Measurements from ENCODE around the gene FNDC3B.

DNA sequence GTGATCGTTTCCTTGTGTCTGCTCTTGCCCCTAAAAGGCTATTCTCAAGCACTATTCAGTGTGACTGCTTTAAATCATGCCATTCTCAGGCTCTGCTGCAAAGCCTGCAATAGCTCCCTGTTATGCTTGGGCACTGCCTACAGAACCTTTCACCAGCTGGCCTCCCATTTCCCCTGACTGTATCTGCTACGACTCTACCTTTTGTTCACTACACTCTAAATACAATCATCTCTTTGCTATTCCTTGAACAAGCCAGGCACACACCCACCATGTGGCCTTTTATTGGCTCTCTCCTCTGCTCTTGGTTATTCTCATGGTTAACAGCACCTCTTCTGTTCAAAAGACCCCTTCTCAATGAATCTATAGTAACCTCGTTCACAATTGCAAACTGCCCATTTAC lies 29.6 kb upstream of the FNDC3B start:
- TF ChIP-seq EZH2phosphoT487 (IDR thresholded peaks at IDR 0.05; ENCODE audit: borderline replicate concordance) (no peak), CTCF (conservative IDR thresholded peaks at IDR 0.05; ENCODE audit: low read length) (no peak)

Measured in Loucy (cell line).